Stimulated activated CD4-positive, alpha-beta T cell treated with anti-CD3 and anti-CD28 coated beads, Interleukin-12 subunit alpha, Interleukin-12 subunit beta, amount 100 ng/mL, for 48 hours (primary cell): Measurements from ENCODE around the gene TET2.

Experiments used
- DNase-seq, 3 donors: peaks; one replicate each; pipeline ENCODE4 v3.0.0-alpha.2; 2020; ENCODE audit warnings: low read depth in 2 of 3, low spot score in 1 of 3

Gene TET2

GRCh38 chr4:105182211-105182610 is 35.5 kb downstream of the TET2 start:
- no peak for DNase-seq

- no peak for DNase-seq
Observed at GRCh38 chr4:105184316-105184980, 37.8 kb downstream of the TET2 start.

- DNase-seq, result no peak
Observed at GRCh38 chr4:105186701-105187161, 40.1 kb downstream of the TET2 start.

GRCh38 chr4:105189855-105190650 is 43.4 kb downstream of the TET2 start:
- DNase-seq, result no peak

GRCh38 chr4:105191621-105192210 is 45.0 kb downstream of the TET2 start:
- DNase-seq, result no peak

GRCh38 chr4:105192474-105192873 is 45.8 kb downstream of the TET2 start:
- DNase-seq, result no peak

GRCh38 chr4:105192910-105193309 is 46.2 kb downstream of the TET2 start:
- DNase-seq, result no peak

- no peak for DNase-seq
Observed at GRCh38 chr4:105193536-105193935, 46.9 kb downstream of the TET2 start.

GRCh38 chr4:105194328-105195231 is 47.9 kb downstream of the TET2 start:
- no peak for DNase-seq

- no peak for DNase-seq
Observed at GRCh38 chr4:105196523-105197145, 50.0 kb downstream of the TET2 start.

- no peak for DNase-seq
Observed at GRCh38 chr4:105197777-105198176, 51.1 kb downstream of the TET2 start.

- no peak for DNase-seq
Observed at GRCh38 chr4:105198541-105198940, 51.9 kb downstream of the TET2 start.

GRCh38 chr4:105206214-105206613 is 59.5 kb downstream of the TET2 start:
- DNase-seq, result no peak

GRCh38 chr4:105207386-105207785 is 60.7 kb downstream of the TET2 start:
- DNase-seq, result no peak

GRCh38 chr4:105208561-105208960 is 61.9 kb downstream of the TET2 start:
- DNase-seq, result no peak

GRCh38 chr4:105210916-105211315 is 64.2 kb downstream of the TET2 start:
- no peak for DNase-seq

GRCh38 chr4:105215609-105216313 is 69.1 kb downstream of the TET2 start:
- peak in 1 of 3 donors; percentile 5 for DNase-seq

GRCh38 chr4:105225500-105225899 is 78.8 kb downstream of the TET2 start:
- DNase-seq, result no peak

GRCh38 chr4:105227054-105227453 is 80.4 kb downstream of the TET2 start:
- DNase-seq, result no peak

GRCh38 chr4:105230287-105230686 is 83.6 kb downstream of the TET2 start:
- DNase-seq, result no peak
